ENCODE data around the gene NUDT8.

The NUDT8 gene

GRCh38 chr11:67584881-67585873 lies 44.6 kb downstream of the NUDT8 start:
- DNase-seq, result no peak

- no peak for DNase-seq
Measured at GRCh38 chr11:67584205-67584880, 45.4 kb downstream of the NUDT8 start.

- DNase-seq, result no peak
Measured at GRCh38 chr11:67583247-67584204, 46.2 kb downstream of the NUDT8 start, which contains the start of gene GSTP1. TSS of gene GSTP1 (plus strand) at chr11:67583812. CDS start at chr11:67583844, 32 bp downstream.

- no peak for DNase-seq
Measured at GRCh38 chr11:67582011-67582410, 47.7 kb downstream of the NUDT8 start.

GRCh38 chr11:67581469-67581868 lies 48.3 kb downstream of the NUDT8 start:
- DNase-seq, result no peak

- no peak for DNase-seq
Measured at GRCh38 chr11:67577951-67578350, 51.8 kb downstream of the NUDT8 start.
